HepG2 (cell line): ENCODE results near the gene VEGFA. TPM values are rescaled to one million over a fixed set of nuclear protein-coding genes. Genes with fewer than 3 reads are reported as not detected.

Source experiments
- ERF ChIP-seq: IDR thresholded peaks from 2 replicates; pipeline ENCODE4 v1.6.1; 2018; ENCODE audit warnings: missing biosample characterization, missing genetic modification reagents
- ETV5 ChIP-seq: IDR thresholded peaks from 2 replicates; pipeline ENCODE4 v1.6.1; 2018; ENCODE audit warnings: missing biosample characterization, missing genetic modification reagents, inconsistent platforms, borderline replicate concordance
- FOXP1 ChIP-seq, 2 experiments: fragments of 450-650 bp in 1 of 2; IDR thresholded peaks; 2 replicates each; pipeline ENCODE4 v1.6.1; 2017 to 2018; ENCODE audit warnings: antibody characterized with exemption in 1 of 2
- KAT7 ChIP-seq: IDR thresholded peaks from 2 replicates; pipeline ENCODE4 v1.6.1; 2018; ENCODE audit warnings: borderline replicate concordance, missing compliant biosample characterization
- MAF1 ChIP-seq: sonication (generic); formaldehyde crosslinking; IDR thresholded peaks from 2 replicates; pipeline ENCODE4 v1.5.0; 2020; ENCODE audit warnings: missing genetic modification reagents, borderline replicate concordance
- MIER3 ChIP-seq: IDR thresholded peaks from 2 replicates; pipeline ENCODE4 v1.6.1; 2016; ENCODE audit warnings: missing compliant biosample characterization, borderline replicate concordance
- RBM39 ChIP-seq: fragments of 200-400 bp; formaldehyde crosslinking; IDR thresholded peaks from one replicate; pipeline ENCODE4 v1.6.1; 2018; ENCODE audit warnings: antibody characterized with exemption, mild to moderate bottlenecking, low read depth, low read length; ENCODE audit not compliant: poor library complexity, severe bottlenecking
- XBP1 ChIP-seq: sonication (generic); formaldehyde crosslinking; IDR thresholded peaks from 2 replicates; pipeline ENCODE4 v1.5.0; 2020; ENCODE audit warnings: missing genetic modification reagents
- ZNF567 ChIP-seq: sonication (generic); formaldehyde crosslinking; IDR thresholded peaks from 2 replicates; pipeline ENCODE4 v1.8.1; 2023; ENCODE audit warnings: mild to moderate bottlenecking, missing genetic modification reagents, borderline replicate concordance
- ZNF776 ChIP-seq: sonication (generic); formaldehyde crosslinking; IDR thresholded peaks from 2 replicates; pipeline ENCODE4 v1.4.0; 2020; ENCODE audit warnings: mild to moderate bottlenecking, missing genetic modification reagents
- ZNF781 ChIP-seq: sonication (generic); formaldehyde crosslinking; IDR thresholded peaks from 2 replicates; pipeline ENCODE4 v1.5.1; 2020; ENCODE audit warnings: borderline replicate concordance, mild to moderate bottlenecking, missing genetic modification reagents; ENCODE audit errors: not compliant biosample characterization
- ZNF782 ChIP-seq: sonication (generic); formaldehyde crosslinking; IDR thresholded peaks from 2 replicates; pipeline ENCODE4 v1.4.0; 2020; ENCODE audit warnings: missing genetic modification reagents, mild to moderate bottlenecking, borderline replicate concordance
- ZSCAN31 ChIP-seq: sonication (generic); formaldehyde crosslinking; IDR thresholded peaks from 2 replicates; pipeline ENCODE4 v1.5.0; 2020; ENCODE audit warnings: low read depth, mild to moderate bottlenecking, missing genetic modification reagents
- ZZZ3 ChIP-seq: sonication (generic); formaldehyde crosslinking; IDR thresholded peaks from 2 replicates; pipeline ENCODE4 v1.4.0; 2020; ENCODE audit warnings: missing genetic modification reagents, mild to moderate bottlenecking, borderline replicate concordance
- polyA plus RNA-seq, 8 experiments: library from polyadenylated mRNA; depleted of rRNA in 3 of 8; stranded (reverse) in 7 of 8; unstranded in 1 of 8; fragments of >200 nt; fragmentation: Illumina TruSeq in 4 of 8; extraction: Trizol in 4 of 8; gene quantifications; 2 replicates each; pipeline versions ENCODE4 v1.2.1 to v1.2.3, GENCODE V29; 2011 to 2016; ENCODE audit warnings: low read depth in 4 of 8, missing spikeins in 1 of 8, mixed read lengths in 1 of 8; ENCODE audit not compliant: insufficient read depth in 1 of 8
- total RNA-seq, 5 experiments: library from RNA; depleted of rRNA; stranded (reverse); fragments of >200 nt; fragmentation: Illumina TruSeq; extraction: Trizol; gene quantifications; 2 replicates each; pipeline ENCODE4 v1.2.3, GENCODE V29; 2016; ENCODE audit warnings: low read depth in 1 of 5
- TF ChIP-seq, protein P1 (sequence below): sonication (generic); formaldehyde crosslinking; IDR thresholded peaks from 2 replicates; pipeline ENCODE4 v1.8.1; 2023; ENCODE audit warnings: missing genetic modification reagents, inconsistent platforms, borderline replicate concordance
- TF ChIP-seq, protein P2 (sequence below): sonication (generic); formaldehyde crosslinking; IDR thresholded peaks from 2 replicates; pipeline ENCODE4 v1.8.0; 2022; ENCODE audit warnings: missing genetic modification reagents, mild to moderate bottlenecking, inconsistent platforms, borderline replicate concordance
- TF ChIP-seq, protein P3 (sequence below): fragments of 450-650 bp; IDR thresholded peaks from 2 replicates; pipeline ENCODE4 v1.6.1; 2017
- TF ChIP-seq, protein P4 (sequence below): IDR thresholded peaks from 2 replicates; pipeline ENCODE4 v1.6.1; 2016; ENCODE audit warnings: missing biosample characterization, missing genetic modification reagents, low read depth
- TF ChIP-seq, protein P5 (sequence below): sonication (generic); formaldehyde crosslinking; IDR thresholded peaks from 2 replicates; pipeline ENCODE4 v1.4.0; 2020; ENCODE audit warnings: missing genetic modification reagents
- TF ChIP-seq, protein P6 (sequence below): sonication (generic); formaldehyde crosslinking; IDR thresholded peaks from 2 replicates; pipeline ENCODE4 v1.8.1; 2023; ENCODE audit warnings: missing genetic modification reagents, mild to moderate bottlenecking, borderline replicate concordance

VEGFA gene
- total and polyA plus RNA-seq, 2 of the 13 experiments (the other 11 are each of a cell fraction or from before 2014, with no cell fraction given), result 68.1 to 629 TPM

DNA sequence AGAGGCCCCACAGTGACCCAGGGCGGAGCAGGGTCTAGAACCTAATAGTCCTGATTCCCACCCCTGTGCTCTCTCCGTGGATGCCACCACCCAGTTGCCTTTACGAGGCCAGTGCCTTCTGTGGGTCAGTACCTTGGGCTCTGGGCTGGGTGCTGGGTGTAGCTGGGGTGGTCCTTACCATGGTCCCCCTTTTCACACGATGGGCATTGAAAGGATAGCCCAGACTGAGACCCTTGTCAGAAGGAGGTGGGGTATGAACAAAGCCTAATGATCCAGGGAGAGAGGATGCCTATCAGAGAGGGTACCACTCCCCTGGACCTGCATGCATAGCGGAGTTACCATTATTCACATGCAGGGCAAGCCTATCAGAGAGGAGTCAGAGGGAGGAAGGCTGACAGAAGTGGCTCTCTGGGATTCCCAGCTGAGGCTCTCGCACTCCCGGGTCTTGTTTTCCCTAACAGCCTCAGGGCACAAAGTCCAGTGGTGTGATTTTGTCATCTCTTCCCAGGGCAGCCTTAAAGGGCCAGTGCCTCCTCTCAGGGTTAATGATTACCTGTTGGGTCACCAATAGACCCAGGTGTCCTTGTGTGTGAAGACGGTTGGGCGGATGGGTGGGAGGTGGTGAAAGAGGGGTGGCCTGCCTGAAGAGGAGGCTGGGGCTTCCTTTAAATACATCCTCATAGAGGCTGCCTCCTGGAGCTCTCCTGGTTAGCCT is 36.2 kb downstream of the VEGFA start (continued):
- TF ChIP-seq ZZZ3 (CRISPR knock-in tag) (peak; percentile 93), XBP1 (no peak), MIER3 (peak; percentile 99), FOXP1 (IDR thresholded peaks at IDR 0.05) (no peak), FOXP1 (CRISPR knock-in tag; IDR thresholded peaks at IDR 0.05) (peak; percentile 80; the same call in 1 of the 2 replicates), ZNF781 (CRISPR knock-in tag) (no peak), KAT7 (CRISPR knock-in tag) (no peak; the same call in none of the 2 replicates), RBM39 (no peak), ZSCAN31 (peak; percentile 95), ERF (CRISPR knock-in tag) (peak; percentile 84), ETV5 (CRISPR knock-in tag) (peak; percentile 60; the same call in 1 of the 2 replicates), ZNF567 (CRISPR knock-in tag) (no peak; the same call in 1 of the 2 replicates), ZNF782 (CRISPR knock-in tag) (no peak; the same call in 1 of the 2 replicates), MAF1 (CRISPR knock-in tag) (peak; percentile 91; the same call in 1 of the 2 replicates), ZNF776 (CRISPR knock-in tag) (0 out of 2 replicates have a peak, but pooled peaks have one; percentile 49)
- TF ChIP-seq, protein P1, sequence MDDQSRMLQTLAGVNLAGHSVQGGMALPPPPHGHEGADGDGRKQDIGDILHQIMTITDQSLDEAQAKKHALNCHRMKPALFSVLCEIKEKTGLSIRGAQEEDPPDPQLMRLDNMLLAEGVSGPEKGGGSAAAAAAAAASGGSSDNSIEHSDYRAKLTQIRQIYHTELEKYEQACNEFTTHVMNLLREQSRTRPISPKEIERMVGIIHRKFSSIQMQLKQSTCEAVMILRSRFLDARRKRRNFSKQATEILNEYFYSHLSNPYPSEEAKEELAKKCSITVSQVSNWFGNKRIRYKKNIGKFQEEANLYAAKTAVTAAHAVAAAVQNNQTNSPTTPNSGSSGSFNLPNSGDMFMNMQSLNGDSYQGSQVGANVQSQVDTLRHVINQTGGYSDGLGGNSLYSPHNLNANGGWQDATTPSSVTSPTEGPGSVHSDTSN (CRISPR knock-in tag), result no peak
- TF ChIP-seq, protein P2, sequence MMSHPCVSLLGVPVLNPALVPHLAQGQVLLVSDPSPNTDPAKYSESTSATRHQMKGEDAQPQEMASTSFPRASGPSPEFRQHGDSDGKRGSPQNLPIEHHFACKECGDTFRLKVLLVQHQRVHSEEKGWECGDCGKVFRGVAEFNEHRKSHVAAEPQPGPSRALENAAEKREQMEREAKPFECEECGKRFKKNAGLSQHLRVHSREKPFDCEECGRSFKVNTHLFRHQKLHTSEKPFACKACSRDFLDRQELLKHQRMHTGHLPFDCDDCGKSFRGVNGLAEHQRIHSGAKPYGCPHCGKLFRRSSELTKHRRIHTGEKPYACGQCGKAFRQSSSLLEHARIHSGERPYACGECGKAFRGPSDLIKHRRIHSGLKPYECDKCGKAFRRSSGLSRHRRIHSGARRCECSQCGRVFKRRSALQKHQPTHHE (CRISPR knock-in tag), result peak; percentile 66
- TF ChIP-seq, protein P3, sequence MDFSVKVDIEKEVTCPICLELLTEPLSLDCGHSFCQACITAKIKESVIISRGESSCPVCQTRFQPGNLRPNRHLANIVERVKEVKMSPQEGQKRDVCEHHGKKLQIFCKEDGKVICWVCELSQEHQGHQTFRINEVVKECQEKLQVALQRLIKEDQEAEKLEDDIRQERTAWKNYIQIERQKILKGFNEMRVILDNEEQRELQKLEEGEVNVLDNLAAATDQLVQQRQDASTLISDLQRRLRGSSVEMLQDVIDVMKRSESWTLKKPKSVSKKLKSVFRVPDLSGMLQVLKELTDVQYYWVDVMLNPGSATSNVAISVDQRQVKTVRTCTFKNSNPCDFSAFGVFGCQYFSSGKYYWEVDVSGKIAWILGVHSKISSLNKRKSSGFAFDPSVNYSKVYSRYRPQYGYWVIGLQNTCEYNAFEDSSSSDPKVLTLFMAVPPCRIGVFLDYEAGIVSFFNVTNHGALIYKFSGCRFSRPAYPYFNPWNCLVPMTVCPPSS, result no peak
- TF ChIP-seq, protein P4, sequence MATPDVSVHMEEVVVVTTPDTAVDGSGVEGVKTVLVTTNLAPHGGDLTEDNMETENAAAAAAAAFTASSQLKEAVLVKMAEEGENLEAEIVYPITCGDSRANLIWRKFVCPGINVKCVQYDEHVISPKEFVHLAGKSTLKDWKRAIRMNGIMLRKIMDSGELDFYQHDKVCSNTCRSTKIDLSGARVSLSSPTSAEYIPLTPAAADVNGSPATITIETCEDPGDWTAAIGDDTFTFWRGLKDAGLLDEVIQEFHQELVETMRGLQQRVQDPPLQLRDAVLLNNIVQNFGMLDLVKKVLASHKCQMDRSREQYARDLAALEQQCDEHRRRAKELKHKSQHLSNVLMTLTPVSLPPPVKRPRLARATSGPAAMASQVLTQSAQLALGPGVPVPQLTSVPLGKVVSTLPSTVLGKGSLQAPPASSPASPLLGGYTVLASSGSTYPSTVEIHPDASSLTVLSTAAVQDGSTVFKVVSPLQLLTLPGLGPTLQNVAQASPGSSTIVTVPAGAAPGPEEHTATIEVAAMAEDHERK (CRISPR knock-in tag), result no peak
- TF ChIP-seq, protein P5, sequence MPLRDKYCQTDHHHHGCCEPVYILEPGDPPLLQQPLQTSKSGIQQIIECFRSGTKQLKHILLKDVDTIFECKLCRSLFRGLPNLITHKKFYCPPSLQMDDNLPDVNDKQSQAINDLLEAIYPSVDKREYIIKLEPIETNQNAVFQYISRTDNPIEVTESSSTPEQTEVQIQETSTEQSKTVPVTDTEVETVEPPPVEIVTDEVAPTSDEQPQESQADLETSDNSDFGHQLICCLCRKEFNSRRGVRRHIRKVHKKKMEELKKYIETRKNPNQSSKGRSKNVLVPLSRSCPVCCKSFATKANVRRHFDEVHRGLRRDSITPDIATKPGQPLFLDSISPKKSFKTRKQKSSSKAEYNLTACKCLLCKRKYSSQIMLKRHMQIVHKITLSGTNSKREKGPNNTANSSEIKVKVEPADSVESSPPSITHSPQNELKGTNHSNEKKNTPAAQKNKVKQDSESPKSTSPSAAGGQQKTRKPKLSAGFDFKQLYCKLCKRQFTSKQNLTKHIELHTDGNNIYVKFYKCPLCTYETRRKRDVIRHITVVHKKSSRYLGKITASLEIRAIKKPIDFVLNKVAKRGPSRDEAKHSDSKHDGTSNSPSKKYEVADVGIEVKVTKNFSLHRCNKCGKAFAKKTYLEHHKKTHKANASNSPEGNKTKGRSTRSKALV (CRISPR knock-in tag), result 0 out of 2 replicates have a peak, but pooled peaks have one; percentile 77
- TF ChIP-seq, protein P6, sequence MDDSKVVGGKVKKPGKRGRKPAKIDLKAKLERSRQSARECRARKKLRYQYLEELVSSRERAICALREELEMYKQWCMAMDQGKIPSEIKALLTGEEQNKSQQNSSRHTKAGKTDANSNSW (CRISPR knock-in tag), result no peak
